Astrocyte (in vitro differentiated cells and primary cell): ENCODE measurements around the gene APEX1. TPM values are rescaled to one million over a fixed set of nuclear protein-coding genes. Genes with fewer than 3 reads are reported as not detected.

Experiments
- DNase-seq: peaks from one replicate; pipeline ENCODE4 v3.0.0-alpha.2; 2010; ENCODE audit warnings: low read depth
- FAIRE-seq: peaks from 2 replicates; lab custom pipeline; 2011; peaks lifted over from hg19 to GRCh38; lab: Jason Lieb, UNC
- H2AFZ ChIP-seq: 2 replicates; pipeline ENCODE4 v1.6.0; 2012; ENCODE audit warnings: low read depth, low read length, inconsistent platforms
- H3K27ac ChIP-seq: 2 replicates; pipeline ENCODE4 v1.5.1; 2011; ENCODE audit warnings: low read depth, low read length, inconsistent platforms
- H3K27me3 ChIP-seq: 2 replicates; pipeline ENCODE4 v1.6.0; 2011; ENCODE audit warnings: low read length, inconsistent platforms; ENCODE audit not compliant: insufficient read depth
- H3K36me3 ChIP-seq: 2 replicates; pipeline ENCODE4 v1.5.1; 2011; ENCODE audit warnings: low read length, inconsistent platforms; ENCODE audit not compliant: insufficient read depth
- H3K4me1 ChIP-seq: 2 replicates; pipeline ENCODE4 v1.5.1; 2011; ENCODE audit warnings: low read length, inconsistent platforms; ENCODE audit not compliant: insufficient read depth
- H3K4me2 ChIP-seq: 2 replicates; pipeline ENCODE4 v1.6.0; 2012; ENCODE audit warnings: low read length, inconsistent platforms
- H3K4me3 ChIP-seq: 2 replicates; pipeline ENCODE4 v1.5.1; 2011; ENCODE audit warnings: low read depth, mild to moderate bottlenecking, low read length, inconsistent platforms; ENCODE audit not compliant: insufficient read depth
- H3K79me2 ChIP-seq: 2 replicates; pipeline ENCODE4 v1.6.0; 2012; ENCODE audit warnings: mild to moderate bottlenecking, low read length, inconsistent platforms; ENCODE audit not compliant: insufficient read depth
- H3K9ac ChIP-seq: 2 replicates; pipeline ENCODE4 v1.6.0; 2012; ENCODE audit warnings: mild to moderate bottlenecking, low read length, inconsistent platforms
- H3K9me3 ChIP-seq: 2 replicates; pipeline ENCODE4 v1.5.1; 2012; ENCODE audit warnings: low read depth, mild to moderate bottlenecking, low read length, inconsistent platforms; ENCODE audit not compliant: insufficient read depth
- H4K20me1 ChIP-seq: 2 replicates; pipeline ENCODE4 v1.6.0; 2012; ENCODE audit warnings: low read length, inconsistent platforms; ENCODE audit not compliant: insufficient read depth
- H3K27ac Mint-ChIP-seq: one replicate; pipeline ENCODE4 v1.8.0; 2021; ENCODE audit warnings: mild to moderate bottlenecking, mixed read lengths; ENCODE audit not compliant: unreplicated experiment
- H3K27me3 Mint-ChIP-seq: one replicate; pipeline ENCODE4 v1.8.0; 2021; ENCODE audit warnings: low read depth, mixed read lengths; ENCODE audit not compliant: unreplicated experiment
- H3K36me3 Mint-ChIP-seq: one replicate; pipeline ENCODE4 v1.8.0; 2021; ENCODE audit warnings: low read depth, mixed read lengths; ENCODE audit not compliant: unreplicated experiment
- H3K4me1 Mint-ChIP-seq: one replicate; pipeline ENCODE4 v1.8.0; 2021; ENCODE audit warnings: low read depth, mixed read lengths; ENCODE audit not compliant: unreplicated experiment
- H3K4me3 Mint-ChIP-seq: one replicate; pipeline ENCODE4 v1.8.0; 2021; ENCODE audit warnings: mild to moderate bottlenecking, moderate library complexity, mixed read lengths; ENCODE audit not compliant: unreplicated experiment
- H3K9me3 Mint-ChIP-seq: one replicate; pipeline ENCODE4 v1.8.0; 2021; ENCODE audit warnings: mild to moderate bottlenecking, mixed read lengths; ENCODE audit not compliant: unreplicated experiment
- CTCF ChIP-seq: IDR thresholded peaks from 2 replicates; pipeline ENCODE4 v1.5.1; 2011; ENCODE audit warnings: low read depth, mild to moderate bottlenecking, inconsistent platforms, low read length, moderate library complexity; ENCODE audit not compliant: insufficient read depth
- EZH2 ChIP-seq: IDR thresholded peaks from 2 replicates; pipeline ENCODE4 v1.6.1; 2012; ENCODE audit warnings: mild to moderate bottlenecking, low read length, inconsistent platforms; ENCODE audit not compliant: insufficient read depth
- total RNA-seq: library from RNA; stranded (reverse); gene quantifications from 2 replicates; pipeline ENCODE4 v1.2.1, GENCODE V29; 2021

The APEX1 gene
- total RNA-seq, 1 donor from 2014 or later, result 142 TPM

GRCh38 chr14:20499108-20499507 lies 44.1 kb downstream of the APEX1 start:
- FAIRE-seq, result no peak
- Mint-ChIP-seq H3K9me3 (peaks cover 2% of the 10 kb centered on the region), H3K4me1 (peaks cover 10% of the 10 kb centered on the region), H3K36me3 (no peaks in the 10 kb centered on the region), H3K27me3 (no peaks in the 10 kb centered on the region), H3K4me3 (no peak overlapping the region), H3K27ac (no peak overlapping the region)
- no peak for TF ChIP-seq CTCF
- TF ChIP-seq EZH2, result no peak
- no peaks in the 10 kb centered on the region for H3K27me3 ChIP-seq
- no peak overlapping the region for H3K27ac ChIP-seq
- H2AFZ ChIP-seq, result no peak overlapping the region
- no peaks in the 10 kb centered on the region for H3K79me2 ChIP-seq
- no peak overlapping the region for H3K4me2 ChIP-seq
- no peak for DNase-seq
- no peaks in the 10 kb centered on the region for H3K4me1 ChIP-seq
- H3K4me3 ChIP-seq, result no peak overlapping the region
- no peaks in the 10 kb centered on the region for H3K36me3 ChIP-seq
- H4K20me1 ChIP-seq, result no peaks in the 10 kb centered on the region
- no peaks in the 10 kb centered on the region for H3K9me3 ChIP-seq
- H3K9ac ChIP-seq, result no peak overlapping the region

GRCh38 chr14:20499881-20500280 lies 44.9 kb downstream of the APEX1 start:
- Histone ChIP-seq H3K36me3 (no peaks in the 10 kb centered on the region), H3K9me3 (no peaks in the 10 kb centered on the region), H3K27ac (no peak overlapping the region), H2AFZ (no peak overlapping the region), H4K20me1 (no peaks in the 10 kb centered on the region), H3K27me3 (no peaks in the 10 kb centered on the region), H3K4me3 (no peak overlapping the region), H3K4me2 (no peak overlapping the region), H3K79me2 (no peaks in the 10 kb centered on the region), H3K9ac (no peak overlapping the region), H3K4me1 (no peaks in the 10 kb centered on the region)
- Mint-ChIP-seq H3K36me3 (no peaks in the 10 kb centered on the region), H3K27ac (no peak overlapping the region), H3K9me3 (peaks cover 2% of the 10 kb centered on the region), H3K4me3 (no peak overlapping the region), H3K27me3 (no peaks in the 10 kb centered on the region), H3K4me1 (peaks cover 10% of the 10 kb centered on the region)
- TF ChIP-seq EZH2, result no peak
- no peak for TF ChIP-seq CTCF
- DNase-seq (no peak), FAIRE-seq (no peak)

GRCh38 chr14:20501346-20501745 lies 46.3 kb downstream of the APEX1 start:
- Histone ChIP-seq H3K9me3 (no peaks in the 10 kb centered on the region), H3K4me1 (no peaks in the 10 kb centered on the region), H2AFZ (no peak overlapping the region), H3K27me3 (no peaks in the 10 kb centered on the region), H3K27ac (no peak overlapping the region), H3K79me2 (no peaks in the 10 kb centered on the region), H4K20me1 (no peaks in the 10 kb centered on the region), H3K36me3 (no peaks in the 10 kb centered on the region), H3K4me3 (no peak overlapping the region), H3K4me2 (no peak overlapping the region), H3K9ac (no peak overlapping the region)
- DNase-seq, result peak; percentile 18
- Mint-ChIP-seq H3K4me1 (peaks cover 10% of the 10 kb centered on the region), H3K27me3 (no peaks in the 10 kb centered on the region), H3K4me3 (no peak overlapping the region), H3K27ac (no peak overlapping the region), H3K9me3 (peaks cover 2% of the 10 kb centered on the region), H3K36me3 (no peaks in the 10 kb centered on the region)
- FAIRE-seq, result no peak
- TF ChIP-seq EZH2 (no peak), CTCF (no peak)
